Peyer's patch (tissue), 4 donors: ENCODE data around the gene HLA-DRA. TPM values are rescaled to one million over a fixed set of nuclear protein-coding genes. Genes with fewer than 3 reads are reported as not detected.
"Not testable (repeated sequence)": the region's sequence is repeated elsewhere in the genome, so short reads cannot be mapped to it uniquely, and the experiment has no call there.

Experiments used
- DNase-seq, 3 donors: peaks; one replicate each; pipeline ENCODE4 v3.0.0-alpha.2; 2017 to 2019
- H3K27ac ChIP-seq, 4 donors: fragments of 200-600 bp; sonication (generic); one replicate each; pipeline ENCODE4 v1.5.1; 2016 to 2019
- H3K27me3 ChIP-seq, 2 donors: fragments of 200-600 bp; sonication (generic); one replicate each; pipeline ENCODE4 v1.5.1; 2019
- H3K36me3 ChIP-seq, 3 donors: fragments of 200-600 bp; sonication (generic); one replicate each; pipeline ENCODE4 v1.5.1; 2016 to 2019
- H3K4me1 ChIP-seq, 4 donors: fragments of 200-600 bp; sonication (generic); one replicate each; pipeline ENCODE4 v1.5.1; 2016 to 2019
- H3K4me3 ChIP-seq, 4 donors: fragments of 200-600 bp; sonication (generic); 1 replicate in 3 of 4; 2 replicates in 1 of 4; pipeline ENCODE4 v1.5.1; 2016 to 2019; ENCODE audit warnings: mild to moderate bottlenecking in 1 of 4
- H3K9me3 ChIP-seq, 4 donors: fragments of 200-600 bp; sonication (generic); one replicate each; pipeline ENCODE4 v1.5.1; 2016 to 2019; ENCODE audit warnings: mild to moderate bottlenecking in 1 of 4
- CTCF ChIP-seq, 6 experiments: fragments of 450-650 bp in 4 of 6; fragments of 200-600 bp in 2 of 6; sonication (generic) in 1 of 6; IDR thresholded peaks; one replicate each; pipeline ENCODE4 v1.5.1; 2017 to 2019; ENCODE audit warnings: antibody characterized with exemption in 6 of 6, mild to moderate bottlenecking in 3 of 6, moderate library complexity in 1 of 6
- POLR2A ChIP-seq, 2 donors: fragments of 450-650 bp; IDR thresholded peaks; one replicate each; pipeline ENCODE4 v1.5.1; 2017; ENCODE audit warnings: antibody characterized with exemption in 2 of 2, mild to moderate bottlenecking in 2 of 2, moderate library complexity in 2 of 2
- total RNA-seq, 4 donors: library from RNA; depleted of rRNA; stranded (reverse); fragments of >200 nt; gene quantifications; one replicate each; pipeline ENCODE4 v1.1.0, GENCODE V29; 2016

The HLA-DRA gene
- total RNA-seq, 4 donors from 2014 or later, result 354 to 966 (median 405) TPM

GRCh38 chr6:32431142-32431541 is 8.5 kb upstream of the HLA-DRA start:
- DNase-seq, result no peak
- H3K27me3 ChIP-seq, result no peaks in the 10 kb centered on the region
- H3K36me3 ChIP-seq, result no peaks in the 10 kb centered on the region
- H3K9me3 ChIP-seq, result no peaks in the 10 kb centered on the region
- TF ChIP-seq POLR2A (IDR thresholded peaks at IDR 0.05) (no peak), CTCF (IDR thresholded peaks at IDR 0.05) (no peak)
- H3K27ac ChIP-seq, result no peak overlapping the region
- no peaks in the 10 kb centered on the region for H3K4me1 ChIP-seq
- H3K4me3 ChIP-seq, result no peak overlapping the region

DNA sequence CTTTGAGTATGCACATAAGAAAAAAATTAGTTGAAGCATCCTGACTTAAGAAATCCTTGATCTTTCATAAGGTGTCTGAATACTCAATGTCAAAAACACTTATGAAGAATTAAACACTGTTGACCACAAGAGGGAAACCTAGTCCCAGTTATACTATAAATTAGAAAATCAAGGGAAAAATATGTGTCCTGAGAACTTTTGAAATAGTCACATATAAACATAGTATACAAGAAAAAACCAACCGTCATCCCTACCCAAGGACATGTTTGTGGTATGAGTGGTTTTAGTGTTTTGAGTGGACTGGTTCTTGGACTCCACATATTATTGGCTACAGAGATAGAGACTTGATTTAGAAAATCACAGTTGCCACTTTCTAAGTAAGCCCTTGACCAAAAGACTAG is 7.6 kb upstream of the HLA-DRA start:
- H3K4me1 ChIP-seq, result no peaks in the 10 kb centered on the region
- H3K9me3 ChIP-seq, result no peaks in the 10 kb centered on the region
- TF ChIP-seq POLR2A (IDR thresholded peaks at IDR 0.05) (no peak), CTCF (IDR thresholded peaks at IDR 0.05) (peak in 5 of 6 experiments; percentile 55 to 80 (median 68))
- no peaks in the 10 kb centered on the region for H3K36me3 ChIP-seq
- no peak for DNase-seq
- H3K4me3 ChIP-seq, result no peak overlapping the region
- no peak overlapping the region for H3K27ac ChIP-seq
- no peaks in the 10 kb centered on the region for H3K27me3 ChIP-seq

DNA sequence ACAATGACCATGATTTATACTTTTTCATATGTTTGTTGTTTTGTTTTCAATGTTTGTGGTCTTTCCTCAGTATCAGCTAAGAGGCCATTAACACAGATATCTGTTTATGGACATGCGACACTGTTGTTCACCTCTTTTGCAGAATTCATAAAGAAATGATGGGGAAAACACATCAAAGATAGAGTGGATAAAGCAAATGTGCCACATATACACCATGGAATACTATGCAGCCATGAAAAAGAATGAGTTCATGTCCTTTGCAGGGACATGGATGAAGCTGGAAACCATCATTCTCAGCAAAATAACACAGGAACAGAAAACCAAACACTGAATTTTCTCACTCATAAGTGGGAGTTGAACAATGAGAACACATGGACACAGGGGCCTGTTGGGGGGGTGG is 5.7 kb upstream of the HLA-DRA start:
- H3K27ac ChIP-seq, H3K4me1 ChIP-seq, H3K4me3 ChIP-seq, H3K36me3 ChIP-seq, H3K27me3 ChIP-seq, DNase-seq, H3K9me3 ChIP-seq: not testable (repeated sequence)

DNA sequence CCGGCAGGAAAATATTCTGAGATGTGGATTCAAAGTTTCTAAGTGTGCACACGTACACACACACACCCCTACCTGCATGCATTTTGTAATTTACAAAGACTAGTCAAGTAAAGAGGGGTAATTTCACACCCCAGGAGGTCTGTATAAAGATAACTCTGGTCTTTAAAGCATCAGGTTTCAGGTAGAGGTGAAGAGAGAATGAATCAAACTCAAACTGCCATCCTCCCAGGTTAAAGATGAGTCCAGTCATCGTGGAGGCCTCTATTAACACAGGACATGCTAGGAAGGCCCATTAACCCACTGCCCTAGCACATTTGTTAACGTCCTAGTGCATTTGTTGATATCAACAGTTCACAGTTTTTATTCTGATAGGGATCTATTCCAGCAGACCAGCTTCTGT is 3.5 kb upstream of the HLA-DRA start:
- no peak for DNase-seq
- TF ChIP-seq POLR2A (IDR thresholded peaks at IDR 0.05), result no peak
- no peak for TF ChIP-seq CTCF (IDR thresholded peaks at IDR 0.05)
- Histone ChIP-seq H3K27ac (peak overlapping the region in 2 of 4 donors; percentile 78 to 86), H3K9me3 (no peaks in the 10 kb centered on the region), H3K4me1 (no peaks in the 10 kb centered on the region), H3K27me3 (no peaks in the 10 kb centered on the region), H3K36me3 (no peaks in the 10 kb centered on the region), H3K4me3 (no peak overlapping the region)

- H3K27ac ChIP-seq, result peak overlapping the region; percentile 23 to 86 (median 54)
- TF ChIP-seq CTCF (IDR thresholded peaks at IDR 0.05), result peak in 1 of 6 experiments; percentile 12
- no peak for TF ChIP-seq POLR2A (IDR thresholded peaks at IDR 0.05)
- no peaks in the 10 kb centered on the region for H3K36me3 ChIP-seq
- no peak overlapping the region for H3K4me3 ChIP-seq
- DNase-seq, result no peak
- H3K4me1 ChIP-seq, result no peaks in the 10 kb centered on the region
- no peaks in the 10 kb centered on the region for H3K27me3 ChIP-seq
- no peaks in the 10 kb centered on the region for H3K9me3 ChIP-seq
These were observed 2.5 kb upstream of the HLA-DRA start for GRCh38 chr6:32436995-32437836.

DNA sequence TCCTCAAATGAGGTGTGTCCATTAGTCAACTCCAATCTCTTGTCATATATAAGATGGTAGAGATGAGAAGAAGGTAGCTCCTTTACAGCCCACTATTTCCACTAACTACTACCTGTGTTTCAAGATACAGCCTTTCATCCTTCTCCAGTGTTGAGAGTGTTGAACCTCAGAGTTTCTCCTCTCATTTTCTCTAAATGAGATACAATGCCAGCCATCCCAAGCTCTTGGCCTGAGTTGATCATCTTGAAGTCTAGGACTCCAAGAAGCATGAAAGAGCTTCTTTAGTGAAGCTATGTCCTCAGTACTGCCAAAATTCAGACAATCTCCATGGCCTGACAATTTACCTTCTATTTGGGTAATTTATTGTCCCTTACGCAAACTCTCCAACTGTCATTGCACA is 548 bp upstream of the HLA-DRA start:
- DNase-seq, result no peak
- Histone ChIP-seq H3K27ac (peak overlapping the region; percentile 6 to 86 (median 67)), H3K9me3 (no peaks in the 10 kb centered on the region), H3K36me3 (peaks cover 0 to 9% (median 0%) of the 10 kb centered on the region in 3 donors), H3K27me3 (no peaks in the 10 kb centered on the region), H3K4me1 (no peaks in the 10 kb centered on the region), H3K4me3 (no peak overlapping the region)
- no peak for TF ChIP-seq POLR2A (IDR thresholded peaks at IDR 0.05)
